Activated CD8-positive, alpha-beta memory T cell treated with anti-CD3 and anti-CD28 coated beads, Interleukin-2, amount 50 U/mL, for 24 hours (primary cell): ENCODE measurements around the gene UBTF.

ENCODE experiments used
- DNase-seq: peaks from one replicate; pipeline ENCODE4 v3.0.0-alpha.2; 2020; ENCODE audit errors: extremely low read depth

The UBTF gene

GRCh38 chr17:44213403-44214229 lies 5.9 kb downstream of the UBTF start:
- DNase-seq = no peak

DNA sequence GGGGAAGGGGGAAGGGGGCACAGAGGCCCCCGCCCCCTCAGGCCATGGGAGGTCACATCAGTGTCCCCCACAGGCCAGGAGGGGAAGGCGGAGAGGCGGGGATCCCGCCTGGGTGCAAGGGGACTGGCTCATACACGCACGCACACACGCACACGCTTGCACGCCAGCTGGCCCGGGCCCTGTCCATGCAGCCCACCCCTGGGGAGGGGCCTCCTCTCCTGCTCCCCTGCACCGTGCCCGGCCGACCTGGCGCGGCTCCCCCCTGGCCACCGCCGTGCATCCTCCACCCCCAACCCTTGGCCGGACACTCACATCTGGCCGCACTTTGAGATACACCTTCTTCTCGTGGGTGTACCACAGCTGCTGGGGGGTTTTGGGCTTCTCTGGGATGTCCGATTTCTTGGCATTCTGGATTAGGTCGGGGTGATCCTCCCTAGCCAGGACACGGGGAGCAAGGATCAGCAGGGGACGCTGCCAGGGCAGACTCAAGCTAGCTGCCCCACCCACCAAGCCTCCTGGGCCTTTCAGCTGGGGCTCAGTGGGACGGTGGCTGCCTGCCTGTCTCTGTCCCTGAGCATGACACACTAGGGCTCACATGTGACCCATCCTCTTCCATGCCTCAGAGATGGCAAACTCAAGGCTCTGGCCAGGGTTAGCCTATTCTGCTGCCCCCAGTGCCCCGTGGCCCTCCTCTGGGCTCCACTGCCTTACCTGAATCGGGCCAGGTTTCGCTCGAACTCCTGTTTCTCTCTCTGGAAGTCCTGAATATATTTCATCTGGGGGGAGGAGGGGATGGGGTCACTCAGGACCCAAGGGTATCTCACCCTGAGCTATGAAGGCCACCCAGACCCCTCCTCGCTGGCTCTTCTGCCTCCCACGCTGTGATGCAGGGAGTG lies 6.7 kb downstream of the UBTF start:
- DNase-seq = no peak

- no peak for DNase-seq
These were observed 7.9 kb downstream of the UBTF start for GRCh38 chr17:44211281-44212265.

DNA sequence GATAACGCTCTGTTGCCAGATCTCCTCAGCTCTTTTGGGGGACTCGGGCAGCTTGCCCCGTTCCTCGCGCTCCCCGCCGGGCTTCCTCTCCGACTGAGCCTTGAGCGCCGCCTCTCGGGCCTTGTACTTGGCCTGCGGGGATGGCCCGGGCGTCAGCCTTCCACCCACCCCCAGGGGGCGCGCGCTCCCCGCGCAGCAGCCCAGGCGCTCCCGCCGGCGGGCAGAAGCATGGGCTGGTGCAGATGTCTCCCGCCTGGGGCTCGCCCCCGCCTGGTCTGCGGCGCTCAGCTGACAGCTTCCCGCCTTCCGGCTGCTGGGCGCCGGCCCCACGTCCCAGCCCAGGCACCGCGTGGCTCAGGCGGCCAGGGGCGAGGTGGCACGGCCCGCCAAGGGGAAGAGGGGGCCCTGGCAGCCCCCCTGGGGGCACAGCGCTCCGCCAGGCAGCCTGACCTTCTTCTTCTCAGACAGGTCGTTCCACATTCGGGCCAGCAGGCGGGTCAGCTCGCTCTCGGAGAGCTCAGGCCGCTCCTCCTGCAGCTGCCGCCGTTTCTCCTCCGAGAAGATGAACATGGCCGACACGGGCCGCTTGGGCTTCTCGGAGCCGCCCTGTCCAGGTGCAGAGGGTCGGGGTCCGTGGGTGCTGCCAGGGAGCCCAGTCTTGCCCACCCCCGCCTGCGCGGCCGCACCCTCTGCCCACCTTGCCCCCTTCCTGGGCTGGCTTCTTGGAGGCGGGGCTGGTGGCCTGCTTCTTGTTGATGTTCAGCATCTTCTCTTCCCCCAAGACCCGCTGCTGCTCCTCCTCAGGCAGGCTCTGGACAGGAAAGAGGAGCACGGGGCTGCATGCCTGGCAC lies 8.9 kb downstream of the UBTF start:
- DNase-seq = peak; percentile 63

DNA sequence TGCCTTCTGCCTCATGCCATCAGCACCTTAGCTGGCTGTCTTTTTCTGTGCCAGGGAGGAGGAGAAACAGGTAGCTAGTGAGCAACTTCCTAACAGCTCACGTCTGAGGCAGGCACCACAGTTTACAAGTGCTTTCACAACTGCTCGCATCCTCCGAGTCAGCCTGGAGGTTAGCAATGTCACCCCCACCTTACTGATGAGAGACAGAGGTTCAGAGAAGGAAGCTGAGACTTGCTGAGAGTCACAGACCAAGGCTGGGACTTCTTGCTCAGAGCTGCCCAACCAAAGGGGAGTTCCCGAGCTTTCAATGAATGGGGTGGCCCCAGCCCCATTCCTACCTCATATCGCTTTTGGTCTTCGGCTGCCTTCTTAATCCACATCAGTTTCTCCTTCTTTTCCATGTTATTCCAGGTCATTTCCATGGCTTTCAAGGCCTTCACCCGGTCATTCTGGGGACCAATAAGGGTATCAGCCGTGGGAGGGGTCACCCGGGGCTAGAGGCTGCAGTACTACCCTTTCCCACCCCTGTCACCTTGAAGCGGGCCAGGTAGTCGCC lies 9.6 kb downstream of the UBTF start:
- DNase-seq = peak; percentile 13

DNA sequence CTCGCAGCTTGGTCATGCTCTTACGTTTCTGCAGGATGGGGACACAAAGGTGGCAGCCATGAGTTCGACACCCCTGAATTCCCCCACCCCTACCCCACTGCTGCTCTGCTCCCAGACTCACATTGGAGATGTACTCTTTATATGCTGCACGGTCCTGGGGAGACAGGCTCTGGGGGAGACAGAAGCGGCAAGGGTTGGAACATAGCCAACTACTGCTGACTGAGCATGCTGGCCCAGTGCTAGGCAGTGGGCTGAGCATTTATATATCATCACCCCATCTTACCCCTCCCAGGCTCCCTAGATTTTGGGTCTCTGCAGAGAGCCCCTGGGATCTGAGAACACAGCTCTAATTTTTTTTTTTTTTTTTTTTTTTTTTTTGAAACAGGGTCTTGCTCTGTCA lies 11.7 kb downstream of the UBTF start:
- no peak for DNase-seq

GRCh38 chr17:44207319-44207718 lies 12.2 kb downstream of the UBTF start:
- no peak for DNase-seq

DNA sequence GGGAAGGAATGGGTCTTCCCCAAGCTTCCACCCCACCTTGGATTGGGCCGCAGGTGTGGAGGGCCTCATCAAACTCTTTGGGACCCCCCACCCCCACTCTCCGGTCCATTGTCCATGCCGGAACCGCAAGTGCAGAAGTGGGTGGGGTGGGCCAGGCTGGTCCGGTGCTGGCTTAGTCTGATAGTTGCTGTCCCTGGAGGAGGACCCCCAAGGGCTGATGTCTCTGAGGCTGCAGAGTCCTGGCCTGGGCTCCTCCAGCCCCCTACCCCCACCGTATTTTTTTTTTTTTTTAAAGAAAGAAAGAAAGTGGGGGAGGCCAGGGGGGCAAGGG lies 12.7 kb downstream of the UBTF start:
- no peak for DNase-seq

GRCh38 chr17:44205962-44206824 lies 13.3 kb downstream of the UBTF start:
- no peak for DNase-seq

- DNase-seq = no peak
These were observed 15.0 kb downstream of the UBTF start for GRCh38 chr17:44204441-44204882.

GRCh38 chr17:44203731-44204440 lies 15.6 kb downstream of the UBTF start:
- DNase-seq = no peak

DNA sequence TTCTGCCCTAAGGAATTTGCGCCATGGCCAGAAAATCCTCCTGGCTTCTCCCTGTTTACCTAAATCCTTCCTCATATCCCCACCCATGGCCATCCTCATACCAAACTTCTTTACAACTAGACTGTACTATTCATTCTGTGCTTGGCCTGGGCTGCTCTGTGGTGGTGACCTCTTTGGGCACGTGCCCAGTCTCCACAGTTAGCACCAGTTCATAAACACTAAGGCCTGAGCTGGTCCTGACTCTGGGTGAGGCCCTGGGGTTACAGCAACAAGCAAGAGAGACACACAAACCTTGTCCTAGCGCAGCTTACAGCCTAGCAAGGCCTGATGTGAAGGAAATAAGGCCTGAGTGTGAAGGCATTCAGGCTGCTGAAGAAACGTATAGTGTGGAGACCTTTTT lies 16.7 kb downstream of the UBTF start:
- DNase-seq = no peak

DNA sequence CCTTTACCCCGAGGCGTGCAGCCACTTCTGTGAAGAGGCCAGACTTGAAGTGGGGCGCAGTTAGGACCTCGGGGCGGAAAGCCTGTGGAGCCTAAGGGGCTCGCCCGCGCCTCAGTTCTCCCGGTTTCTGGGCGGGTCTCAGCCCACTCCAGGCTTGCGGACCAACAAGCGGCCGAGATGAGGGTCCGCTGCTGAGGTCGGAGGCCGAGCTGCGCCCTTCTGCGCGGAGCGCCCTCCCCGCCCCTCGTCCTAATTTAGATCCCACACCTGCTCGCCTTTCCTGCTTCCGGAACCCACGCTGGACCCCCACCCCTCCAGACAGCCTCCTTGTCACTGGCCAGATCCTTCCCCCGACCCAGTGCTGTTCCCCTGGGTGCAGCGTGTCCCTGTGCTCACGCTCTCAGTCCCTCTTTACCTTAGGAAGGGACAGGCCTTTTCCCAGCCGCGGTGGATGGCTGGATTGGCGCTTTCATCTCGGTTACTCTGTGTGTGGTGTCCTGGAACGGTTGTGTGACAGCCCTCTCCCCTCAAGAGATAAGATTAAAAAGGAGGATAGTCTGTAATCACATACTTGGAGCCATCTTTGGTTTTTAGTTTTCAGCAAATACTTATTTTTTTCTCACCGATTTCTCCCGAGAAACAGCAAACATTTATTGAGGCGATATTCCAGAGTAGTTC lies 18.9 kb downstream of the UBTF start:
- no peak for DNase-seq

GRCh38 chr17:44199553-44200477 lies 19.7 kb downstream of the UBTF start, which contains the start of gene ATXN7L3:
Gene ATXN7L3, minus strand, starts transcription at chr17:44199884. Its CDS starts 1,814 bp downstream, at chr17:44198070.
- DNase-seq = peak; percentile 99

- DNase-seq = no peak
These were observed 20.5 kb downstream of the UBTF start for GRCh38 chr17:44198721-44199552.
